ENCODE results near the gene PROZ.

The PROZ gene

GRCh38 chr13:113209336-113209758 is 50.9 kb downstream of the PROZ start, which contains the start of gene CUL4A:
TSS of gene CUL4A (plus strand) at chr13:113209613. CDS start at chr13:113209628, 15 bp downstream.
- no peak for FAIRE-seq

GRCh38 chr13:113209759-113210421 is 51.4 kb downstream of the PROZ start:
- no peak for FAIRE-seq

- FAIRE-seq, result no peak
These were observed 52.4 kb downstream of the PROZ start for GRCh38 chr13:113210833-113211232.

- peak; percentile 3 for FAIRE-seq
These were observed 53.3 kb downstream of the PROZ start for GRCh38 chr13:113211774-113212173.

- no peak for FAIRE-seq
These were observed 58.0 kb downstream of the PROZ start for GRCh38 chr13:113216254-113217048.

GRCh38 chr13:113218586-113218985 is 60.1 kb downstream of the PROZ start:
- FAIRE-seq, result no peak

- FAIRE-seq, result no peak
These were observed 61.0 kb downstream of the PROZ start for GRCh38 chr13:113219256-113219940.

GRCh38 chr13:113220141-113220598 is 61.7 kb downstream of the PROZ start:
- no peak for FAIRE-seq

GRCh38 chr13:113220877-113221276 is 62.4 kb downstream of the PROZ start:
- FAIRE-seq, result no peak
